GM18499 (cell line): ENCODE data around the gene TMOD2.
"Not testable (repeated sequence)": the region's sequence is repeated elsewhere in the genome, so short reads cannot be mapped to it uniquely, and the experiment has no call there.

Experiments
- ATAC-seq: cut with Tn5 transposase; IDR thresholded peaks from one replicate; pipeline ENCODE4 v1.9.1; 2021; ENCODE audit warnings: moderate number of reproducible peaks; ENCODE audit not compliant: insufficient read depth, unreplicated experiment

TMOD2 gene

GRCh38 chr15:51768018-51768417 lies 16.6 kb downstream of the TMOD2 start:
- no peak for ATAC-seq

GRCh38 chr15:51770902-51771301 lies 19.5 kb downstream of the TMOD2 start:
- ATAC-seq, result no peak

- no peak for ATAC-seq
These were observed 20.4 kb downstream of the TMOD2 start for GRCh38 chr15:51771773-51772172.

- no peak for ATAC-seq
These were observed 23.5 kb downstream of the TMOD2 start for GRCh38 chr15:51774916-51775315.

- ATAC-seq, result no peak
These were observed 24.8 kb downstream of the TMOD2 start for GRCh38 chr15:51775967-51776816.

GRCh38 chr15:51776952-51777569 lies 25.7 kb downstream of the TMOD2 start:
- no peak for ATAC-seq

GRCh38 chr15:51780636-51781035 lies 29.2 kb downstream of the TMOD2 start:
- no peak for ATAC-seq

GRCh38 chr15:51781506-51781905 lies 30.1 kb downstream of the TMOD2 start:
- no peak for ATAC-seq

GRCh38 chr15:51782357-51782896 lies 31.0 kb downstream of the TMOD2 start:
- ATAC-seq, result no peak

GRCh38 chr15:51783967-51784366 lies 32.6 kb downstream of the TMOD2 start:
- no peak for ATAC-seq

GRCh38 chr15:51787130-51787529 lies 35.7 kb downstream of the TMOD2 start:
- not testable (repeated sequence) for ATAC-seq

- not testable (repeated sequence) for ATAC-seq
These were observed 41.1 kb downstream of the TMOD2 start for GRCh38 chr15:51792474-51792873.

- no peak for ATAC-seq
These were observed 42.3 kb downstream of the TMOD2 start for GRCh38 chr15:51793521-51794305.

- no peak for ATAC-seq
These were observed 45.5 kb downstream of the TMOD2 start for GRCh38 chr15:51796847-51797401.

- ATAC-seq, result no peak
These were observed 46.9 kb downstream of the TMOD2 start for GRCh38 chr15:51798281-51798680.

- no peak for ATAC-seq
These were observed 48.2 kb downstream of the TMOD2 start for GRCh38 chr15:51799282-51800252.

GRCh38 chr15:51801391-51801835 lies 50.0 kb downstream of the TMOD2 start:
- ATAC-seq, result no peak

- ATAC-seq, result no peak
These were observed 51.2 kb downstream of the TMOD2 start for GRCh38 chr15:51802593-51802992.

GRCh38 chr15:51803965-51804364 lies 52.6 kb downstream of the TMOD2 start:
- no peak for ATAC-seq
